Hippocampal formation (tissue), 2 donors: ENCODE data around the gene SPATC1L.
A peak's percentile ranks its signal among the peaks of the same experiment; 100 is the strongest.
"Not testable (repeated sequence)": the region's sequence is repeated elsewhere in the genome, so short reads cannot be mapped to it uniquely, and the experiment has no call there.

Experiments used
- DNase-seq, 2 donors: peaks; one replicate each; lab custom pipeline; 2025; lab: John Stamatoyannopoulos, UW

Gene SPATC1L

DNA sequence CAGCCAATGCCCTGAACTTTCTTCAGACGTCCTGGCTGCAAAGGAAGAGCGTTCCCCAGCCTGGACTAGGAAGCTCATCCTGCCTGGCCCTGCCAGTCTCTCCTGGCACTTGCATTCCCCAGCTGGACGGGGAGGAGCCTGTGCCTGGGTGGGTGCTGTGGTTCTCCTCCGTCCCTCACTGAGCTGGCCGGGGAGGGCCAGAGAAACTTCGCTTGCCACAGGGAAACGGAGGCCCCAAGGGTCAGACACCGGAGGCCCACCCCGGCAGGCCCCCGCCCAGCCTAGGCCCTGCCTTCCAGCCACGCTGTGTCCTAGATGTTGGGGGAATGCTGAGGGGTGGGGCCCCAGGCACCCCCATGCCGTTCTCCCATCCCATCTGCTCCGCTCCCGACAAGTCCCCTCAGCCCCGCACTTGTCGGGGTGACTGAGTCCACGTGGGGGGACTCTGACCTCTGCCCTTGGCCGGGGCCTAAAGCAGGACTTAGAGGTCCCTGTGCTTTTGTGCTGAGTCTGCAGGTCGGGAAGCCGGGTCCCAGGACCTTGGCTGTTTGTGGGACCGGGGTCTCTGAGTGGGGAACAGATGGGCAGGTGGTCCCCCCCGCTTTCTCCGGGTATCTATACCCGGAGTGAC, 33.7 kb downstream of the SPATC1L start:
- no peak for DNase-seq

DNA sequence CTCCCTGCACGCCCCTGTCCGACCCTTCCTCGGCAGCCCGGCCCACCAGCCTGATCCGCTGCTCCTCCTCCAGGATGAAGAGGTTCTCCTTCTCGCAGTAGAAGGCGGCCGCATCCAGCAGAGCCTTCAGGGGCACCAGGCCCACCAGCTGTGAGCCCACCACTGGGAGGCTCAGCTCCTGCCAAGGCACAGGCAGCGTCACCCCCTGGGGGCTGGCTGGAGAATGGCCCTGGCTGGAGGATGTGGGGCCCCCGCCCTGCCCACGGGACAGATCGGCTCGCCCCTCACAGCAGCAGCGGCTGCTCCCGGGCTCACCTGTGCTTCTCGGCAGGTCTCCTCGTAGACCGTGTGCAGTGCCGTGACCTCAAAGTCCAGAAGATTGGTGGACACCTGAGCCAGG, 34.2 kb downstream of the SPATC1L start:
- no peak for DNase-seq

DNA sequence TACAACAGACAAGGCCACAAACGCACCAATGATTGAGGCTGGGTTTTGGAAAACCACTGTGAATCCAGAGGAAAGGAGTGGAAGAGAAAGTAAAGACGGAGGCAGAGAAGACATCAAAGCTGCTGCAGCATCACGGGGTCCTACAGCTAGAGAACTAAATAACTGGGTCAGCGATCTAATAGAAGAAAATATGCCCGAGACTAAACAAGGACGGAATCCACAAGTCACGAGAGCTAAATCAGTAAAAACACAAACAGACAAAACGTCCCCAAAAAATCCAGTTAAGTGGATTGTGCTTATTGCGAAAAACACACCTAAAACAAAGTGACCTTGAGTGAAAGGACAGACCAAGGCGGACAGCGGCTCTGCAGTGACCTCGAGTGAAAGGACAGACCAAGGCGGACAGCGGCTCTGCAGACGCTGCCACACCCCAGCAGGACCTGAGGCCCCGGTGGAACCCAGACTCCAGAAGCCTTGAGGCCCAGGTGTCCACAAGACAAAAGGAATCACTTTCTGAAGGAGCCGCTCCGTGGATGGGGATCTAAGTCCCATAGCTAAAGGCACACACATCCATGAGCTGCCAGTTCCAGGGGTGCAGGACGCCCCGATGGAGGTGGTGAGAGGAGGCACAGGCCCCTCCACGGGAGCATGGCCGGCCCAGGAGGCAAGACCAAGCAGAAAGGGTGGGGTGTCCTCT, 34.9 kb downstream of the SPATC1L start:
- DNase-seq = no peak

DNA sequence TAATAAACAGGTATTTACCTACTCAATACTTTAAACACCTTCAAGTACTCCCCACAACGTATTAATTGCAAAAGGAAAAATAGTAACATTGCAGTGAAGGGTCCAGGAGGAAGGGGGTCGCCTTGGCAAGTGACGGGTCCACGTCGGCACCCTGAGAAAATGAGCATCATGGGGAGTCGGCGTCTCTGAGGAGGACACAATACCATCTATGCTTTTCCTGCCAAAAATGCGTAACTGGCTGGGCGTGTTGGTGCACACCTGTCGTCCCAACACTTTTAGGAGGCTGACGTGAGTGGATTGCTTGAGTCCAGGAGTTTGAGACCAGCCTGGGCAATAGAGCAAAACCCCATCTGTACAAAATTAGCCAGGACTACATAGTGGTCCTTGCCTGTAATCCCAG, 36.2 kb downstream of the SPATC1L start:
- DNase-seq = no peak

DNA sequence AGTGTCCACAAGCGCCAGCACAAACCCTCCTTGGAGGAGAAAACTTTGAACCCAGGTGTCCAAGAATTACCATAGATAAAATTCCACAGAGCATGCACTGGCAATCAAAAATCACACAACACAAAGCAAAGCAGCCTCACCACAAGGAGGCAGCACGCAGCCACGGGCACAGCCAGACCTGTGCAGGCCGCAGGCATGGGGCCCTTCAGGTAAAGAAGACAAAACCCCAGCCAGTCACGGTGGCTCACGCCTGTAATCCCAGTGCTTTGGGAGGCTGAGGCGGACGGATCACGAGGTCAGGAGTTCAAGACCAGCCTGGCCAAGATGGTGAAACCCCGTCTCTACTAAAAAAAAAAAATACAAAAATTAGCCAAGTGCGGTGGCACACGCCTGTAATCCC, 36.8 kb downstream of the SPATC1L start:
- DNase-seq = not testable (repeated sequence)

DNA sequence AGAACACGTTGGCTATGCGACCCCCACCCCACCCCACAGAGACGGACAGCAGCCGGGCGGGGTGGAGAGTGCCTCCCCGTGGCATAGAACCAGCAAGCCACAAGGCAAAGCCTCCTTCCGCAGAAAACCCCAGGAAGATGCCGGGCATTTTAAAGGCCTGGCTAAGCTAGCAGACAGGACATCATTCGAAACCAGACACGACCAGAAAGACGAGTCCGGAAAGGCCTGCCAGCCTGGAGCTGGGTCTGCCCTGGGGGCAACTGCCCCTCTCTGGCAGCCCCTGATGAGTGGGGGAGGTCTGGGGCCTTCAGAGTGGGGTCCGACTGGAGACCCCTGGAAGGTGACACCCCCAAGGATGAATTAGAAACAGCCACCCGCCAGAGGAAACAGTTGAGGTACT, 37.4 kb downstream of the SPATC1L start:
- DNase-seq = no peak

DNA sequence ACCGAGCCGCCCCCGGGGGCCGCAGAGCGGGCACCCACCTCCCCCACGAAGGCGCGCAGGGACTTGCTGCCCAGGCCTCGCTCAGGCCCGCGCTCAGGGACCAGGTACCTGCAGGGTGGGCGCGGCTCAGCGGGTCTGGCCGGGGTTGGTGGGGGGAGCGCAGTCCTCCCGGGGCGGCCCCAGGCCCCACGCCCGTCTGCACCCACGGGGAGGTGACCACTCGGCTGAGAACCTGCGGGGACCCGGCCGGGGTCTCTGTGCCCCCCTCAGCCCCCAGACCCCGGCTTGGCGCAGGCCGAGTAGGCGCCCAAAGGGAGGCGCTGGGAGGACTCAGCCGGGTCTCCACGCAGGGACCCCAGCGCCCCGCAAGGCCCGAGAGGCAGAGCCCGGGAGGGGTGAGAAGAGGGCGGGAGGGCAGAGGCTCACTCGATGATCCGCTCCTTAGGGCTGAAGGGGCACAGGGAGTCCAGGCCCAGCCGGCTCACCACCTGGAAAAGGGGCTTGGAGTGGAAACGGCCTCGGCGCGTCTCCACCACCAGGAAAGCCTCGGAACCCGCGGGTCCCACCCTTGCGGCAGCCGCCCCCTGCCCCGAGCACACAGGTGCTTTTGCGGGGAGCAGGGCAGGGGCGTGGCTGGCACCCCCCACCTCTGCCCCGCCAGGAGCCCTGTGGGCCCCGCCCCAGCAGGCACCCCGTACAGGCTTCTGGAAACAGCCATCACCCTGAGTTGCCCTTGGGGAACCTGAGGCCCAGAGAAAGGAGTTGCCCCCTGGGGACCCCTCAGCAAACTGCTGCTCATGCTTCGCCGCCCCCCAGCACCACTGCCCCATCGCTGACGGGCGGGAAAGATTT, 38.2 kb downstream of the SPATC1L start:
- no peak for DNase-seq

DNA sequence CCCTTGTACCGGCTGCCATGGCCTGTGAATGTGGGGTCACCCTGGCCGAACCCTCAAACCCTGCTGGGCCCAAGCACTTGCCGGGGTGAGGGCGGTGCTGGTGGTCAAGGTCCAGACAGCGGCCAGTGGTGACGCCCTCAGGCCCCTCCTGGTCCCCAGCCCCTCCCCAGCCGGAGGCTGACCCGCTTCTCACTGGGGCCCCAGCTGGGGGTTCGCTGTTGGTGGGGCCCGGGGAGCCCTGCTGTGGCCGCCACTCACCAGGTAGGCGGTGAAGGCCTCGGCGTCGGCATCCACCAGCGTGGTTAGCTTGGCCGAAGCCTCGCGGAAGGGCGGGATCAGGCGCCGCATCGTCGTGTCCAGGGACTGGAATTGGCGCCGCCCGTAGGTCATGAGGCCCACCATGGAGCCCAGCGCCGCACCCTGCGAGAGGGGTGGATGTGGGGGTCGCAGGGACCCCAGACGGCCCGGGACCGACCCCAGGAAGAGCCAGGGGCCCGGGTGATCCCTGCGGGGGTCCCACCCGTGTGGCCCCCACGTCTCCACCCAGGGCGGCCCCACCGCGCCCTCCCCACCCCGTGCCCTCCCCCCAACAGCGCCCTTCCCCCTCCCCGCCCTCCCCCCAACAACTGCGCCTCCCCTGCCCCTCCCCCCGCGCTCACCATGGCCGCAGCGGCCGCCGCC, 39.0 kb downstream of the SPATC1L start:
- no peak for DNase-seq

DNA sequence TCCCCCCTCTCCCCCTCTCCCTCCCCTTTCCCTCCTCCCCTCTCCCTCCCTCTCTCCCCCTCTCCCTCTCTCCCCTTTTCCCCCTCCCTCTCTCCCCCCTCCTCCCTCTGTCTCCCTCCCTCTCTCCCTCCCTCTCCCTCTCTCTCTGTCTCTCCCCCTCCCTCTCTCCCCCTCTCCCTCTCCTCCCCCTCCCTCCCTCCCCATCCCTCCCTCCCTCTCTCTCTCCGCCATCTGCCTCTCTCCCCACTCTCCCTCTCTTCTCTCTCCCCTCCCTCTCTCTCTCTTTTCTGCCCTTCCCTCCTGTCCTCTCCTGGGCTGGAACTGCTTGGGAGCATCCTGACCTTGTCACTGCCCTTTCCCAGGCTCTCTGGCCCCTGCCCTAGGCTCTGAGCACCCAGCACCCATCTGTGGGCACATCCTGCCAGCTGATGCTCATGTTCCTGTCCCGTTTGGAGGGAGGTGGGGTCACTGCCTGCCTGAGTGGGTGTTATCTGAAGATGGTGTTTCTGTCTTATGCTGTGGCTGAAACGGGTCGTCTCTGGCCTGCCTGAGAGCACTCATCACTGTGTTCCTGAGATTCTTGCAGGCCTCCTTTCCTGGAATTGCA, 39.7 kb downstream of the SPATC1L start:
- peak in 1 of 2 donors; percentile 8 for DNase-seq

DNA sequence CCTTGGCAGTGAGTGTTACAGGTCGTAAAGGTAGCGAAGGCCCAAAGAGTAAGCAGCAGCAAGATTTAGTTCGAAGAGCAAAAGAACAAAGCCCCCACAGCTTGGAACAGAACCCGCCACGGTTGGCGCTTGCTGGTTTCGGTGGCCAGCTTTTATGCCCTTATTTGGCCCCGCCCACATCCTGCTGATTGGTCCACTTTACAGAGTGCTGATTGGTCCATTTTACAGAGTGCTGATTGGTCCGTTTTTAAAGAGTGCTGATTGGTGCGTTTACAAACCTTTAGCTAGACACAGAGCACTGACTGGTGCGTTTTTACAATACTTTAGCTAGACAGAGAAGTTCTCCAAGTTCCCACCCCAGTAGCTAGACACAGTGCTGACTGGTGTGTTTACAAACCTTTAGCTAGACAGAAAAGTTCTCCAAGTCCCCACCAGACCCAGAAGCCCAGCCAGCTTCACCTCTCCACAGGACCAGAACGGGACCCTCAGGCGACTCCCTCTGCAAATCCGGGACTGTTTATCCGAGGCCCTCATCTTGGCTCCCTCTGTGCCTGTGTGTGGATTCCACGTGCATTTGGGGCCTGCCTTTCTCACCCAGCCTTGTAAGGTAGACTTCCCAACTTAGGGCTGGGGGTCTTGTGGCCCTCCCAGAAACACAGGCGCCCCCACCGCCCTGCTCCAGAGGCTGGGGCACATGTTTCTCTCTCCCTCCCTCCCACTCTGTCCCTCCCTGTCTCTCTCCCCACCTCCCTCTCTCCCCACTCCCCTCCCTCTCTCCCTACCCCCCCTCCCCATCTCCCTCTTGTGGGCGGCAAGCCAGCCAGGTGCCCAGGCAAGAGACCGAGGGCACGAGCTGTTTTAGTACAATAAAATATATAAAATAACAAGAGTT, 41.4 kb downstream of the SPATC1L start:
- DNase-seq = no peak

DNA sequence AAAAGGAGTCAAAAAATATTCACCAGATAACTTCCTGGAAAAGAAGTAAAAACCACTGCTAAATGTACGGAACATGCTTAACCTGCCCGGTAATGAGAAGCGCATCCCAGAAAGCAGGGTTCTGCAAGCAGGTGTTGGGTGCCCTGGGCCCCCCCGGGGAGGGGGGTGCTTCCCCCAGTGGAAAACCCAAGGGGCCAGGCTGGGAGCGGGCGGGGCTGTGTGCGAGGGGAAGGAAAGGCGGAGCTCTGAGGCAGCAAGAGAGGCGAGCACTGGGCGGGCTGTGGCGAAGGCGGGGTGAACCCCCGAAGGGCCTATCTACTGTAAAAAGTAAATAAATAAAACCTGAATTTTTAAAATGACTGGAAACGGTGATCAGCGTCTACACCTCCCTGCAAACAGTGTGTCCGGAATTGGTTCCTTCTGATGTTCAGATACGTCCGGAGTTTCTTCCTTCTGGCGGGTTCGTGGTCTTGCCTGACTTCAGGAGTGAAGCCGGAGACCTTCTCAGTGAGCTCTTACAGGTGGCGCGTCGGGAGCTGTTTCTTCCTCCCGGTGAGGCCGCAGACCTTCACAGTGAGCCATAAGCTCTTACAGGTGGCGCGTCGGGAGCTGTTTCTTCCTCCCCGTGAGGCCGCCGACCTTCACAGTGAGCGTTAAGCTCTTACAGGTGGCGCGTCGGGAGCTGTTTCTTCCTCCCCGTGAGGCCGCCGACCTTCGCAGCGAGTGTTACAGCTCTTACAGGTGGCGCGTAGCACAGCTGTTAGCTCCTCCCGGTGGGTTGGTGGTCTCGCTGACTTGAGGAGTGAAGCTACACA, 42.3 kb downstream of the SPATC1L start:
- DNase-seq = no peak

DNA sequence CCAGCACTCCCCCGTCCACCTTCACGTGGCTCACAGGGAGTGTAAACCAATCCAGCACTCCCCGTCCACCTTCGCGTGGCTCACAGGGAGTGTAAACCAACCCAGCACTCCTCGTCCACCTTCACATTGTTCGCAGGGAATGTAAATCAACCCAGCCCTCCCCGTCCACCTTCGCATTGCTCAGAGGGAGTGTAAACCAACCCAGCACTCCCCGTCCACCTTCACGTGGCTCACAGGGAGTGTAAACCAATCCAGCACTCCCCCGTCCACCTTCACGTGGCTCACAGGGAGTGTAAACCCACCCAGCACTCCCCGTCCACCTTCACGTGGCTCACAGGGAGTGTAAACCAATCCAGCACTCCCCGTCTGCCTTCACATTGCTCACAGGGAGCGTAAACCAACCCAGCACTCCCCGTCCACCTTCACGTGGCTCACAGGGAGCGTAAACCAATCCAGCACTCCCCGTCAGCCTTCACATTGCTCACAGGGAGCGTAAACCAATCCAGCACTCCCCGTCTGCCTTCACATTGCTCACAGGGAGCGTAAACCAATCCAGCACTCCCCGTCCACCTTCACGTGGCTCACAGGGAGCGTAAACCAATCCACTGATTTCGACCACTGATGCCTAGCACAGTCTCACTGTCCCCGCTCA, 43.8 kb downstream of the SPATC1L start:
- DNase-seq = not testable (repeated sequence)

DNA sequence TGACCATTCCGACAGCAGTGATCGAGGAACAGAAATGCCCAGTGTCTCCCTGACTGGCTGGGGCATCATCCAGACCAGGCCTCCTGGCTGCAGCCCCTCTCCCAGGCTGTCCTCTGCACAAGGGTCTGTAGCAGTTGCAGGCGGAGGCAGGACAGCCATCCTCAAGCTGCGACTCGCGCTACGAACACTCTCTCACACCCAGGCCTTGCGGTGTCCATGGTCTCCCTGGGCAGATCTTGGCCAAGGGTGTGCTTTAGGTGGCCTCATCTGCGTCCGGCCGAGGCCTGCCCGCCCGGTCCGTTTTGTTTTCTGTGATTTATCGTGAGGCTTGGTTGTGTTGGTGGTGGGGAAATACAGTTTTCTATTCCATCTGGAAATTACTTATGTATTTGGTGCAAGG, 44.6 kb downstream of the SPATC1L start:
- no peak for DNase-seq

DNA sequence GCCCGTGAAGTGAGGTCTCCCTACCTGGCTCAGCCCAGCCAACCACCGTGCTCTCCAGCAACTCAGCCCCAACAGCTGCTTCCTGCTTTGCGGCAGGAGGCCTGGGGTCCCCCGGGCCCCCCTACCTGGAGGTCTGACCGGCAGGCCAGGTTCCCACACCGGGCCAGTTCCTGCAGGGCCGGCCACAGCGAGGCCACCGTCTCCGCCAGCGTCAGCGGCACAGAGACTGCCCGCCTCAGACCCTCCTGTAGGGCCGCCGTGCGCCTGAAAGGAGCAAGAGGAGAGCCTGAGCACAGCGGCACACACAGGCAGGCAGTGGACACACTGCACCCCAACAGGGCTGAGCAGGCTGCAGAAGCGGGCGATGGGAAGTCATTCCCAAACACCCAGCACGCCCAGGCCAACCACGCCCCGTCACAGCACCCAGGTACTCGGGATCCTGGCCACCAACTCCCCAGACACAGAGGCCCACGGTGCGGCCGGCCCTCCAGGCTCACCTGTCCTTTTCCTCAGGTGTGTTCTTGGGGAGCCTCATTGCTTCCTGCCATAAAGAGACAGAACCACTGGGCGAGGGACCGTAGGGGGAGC, 45.8 kb downstream of the SPATC1L start:
- no peak for DNase-seq

DNA sequence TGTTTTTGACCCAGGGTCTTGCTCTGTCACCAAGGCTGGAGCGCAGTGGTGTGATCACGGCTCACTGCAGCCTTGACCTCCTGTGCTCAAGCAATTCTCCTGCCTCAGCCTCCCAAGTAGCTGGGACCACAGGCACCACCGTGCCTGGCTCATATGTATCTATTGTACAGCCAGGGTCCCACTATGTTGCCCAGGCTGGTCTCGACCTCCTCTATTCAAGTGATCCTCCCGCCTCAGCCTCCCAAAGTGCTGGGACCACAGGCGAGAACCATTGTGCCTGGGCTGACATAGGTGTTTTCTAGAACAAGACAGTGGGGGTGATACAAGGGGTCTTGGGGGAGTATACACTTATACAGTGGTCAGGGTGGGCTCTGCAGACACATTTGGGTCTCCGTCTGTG, 46.4 kb downstream of the SPATC1L start:
- DNase-seq = no peak

DNA sequence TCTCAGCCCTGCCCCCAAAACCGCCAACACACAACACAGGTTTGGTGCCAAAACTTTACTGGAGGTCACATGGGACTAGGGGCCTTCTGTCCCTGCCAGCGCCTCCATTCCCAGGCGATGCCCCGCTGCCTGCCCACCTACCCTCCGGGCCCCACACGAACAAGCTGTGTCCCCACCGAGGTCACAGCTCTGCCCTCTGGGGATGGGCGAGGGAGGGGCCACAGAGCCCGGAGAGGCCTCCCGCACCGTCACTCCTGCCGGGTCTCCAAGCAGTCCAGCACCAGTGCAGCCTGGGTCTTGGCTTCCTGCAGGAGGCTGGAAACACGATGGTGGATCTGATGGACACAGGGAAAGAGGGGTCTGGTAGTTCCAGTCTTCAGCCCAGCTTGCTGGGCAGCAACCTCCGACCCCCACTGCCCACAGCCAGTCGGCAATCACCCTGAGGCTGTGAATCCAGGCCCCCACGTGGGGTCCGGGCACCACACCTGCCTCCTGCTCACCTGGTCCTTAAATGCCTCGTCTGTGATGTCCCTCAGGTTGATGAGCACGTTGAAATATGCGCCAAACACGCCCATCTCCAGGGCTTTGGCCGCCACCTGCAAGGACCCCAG, 47.4 kb downstream of the SPATC1L start:
- no peak for DNase-seq

DNA sequence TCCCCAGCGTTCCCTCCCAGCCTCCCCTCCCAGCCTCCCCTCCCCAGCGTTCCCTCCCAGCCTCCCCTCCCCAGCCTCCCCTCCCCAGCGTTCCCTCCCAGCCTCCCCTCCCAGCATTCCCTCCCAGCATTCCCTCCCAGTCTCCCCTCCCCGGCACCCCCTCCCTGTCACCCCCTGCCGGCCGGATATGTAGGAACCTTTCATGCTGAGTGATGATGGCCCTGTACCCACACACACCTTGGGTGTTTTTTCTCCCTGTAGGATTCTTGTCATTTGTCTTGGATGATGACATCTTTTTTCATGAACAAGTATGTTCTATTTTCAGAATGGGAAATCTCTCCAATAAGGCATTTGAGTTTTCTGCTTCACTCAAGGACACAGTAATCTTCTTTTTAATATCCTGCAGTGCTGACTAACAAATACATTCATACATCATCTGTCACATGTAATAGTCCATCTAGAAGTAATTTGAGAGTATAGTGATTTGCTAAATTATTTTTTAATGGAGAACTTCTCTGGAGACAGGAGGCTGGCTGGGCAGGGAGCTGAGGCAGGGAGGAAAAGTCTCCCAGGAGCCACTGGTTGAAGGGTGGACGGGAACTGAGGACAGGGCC, 48.4 kb downstream of the SPATC1L start:
- DNase-seq = no peak
